ENCODE results near the gene SREBF2.

The SREBF2 gene

DNA sequence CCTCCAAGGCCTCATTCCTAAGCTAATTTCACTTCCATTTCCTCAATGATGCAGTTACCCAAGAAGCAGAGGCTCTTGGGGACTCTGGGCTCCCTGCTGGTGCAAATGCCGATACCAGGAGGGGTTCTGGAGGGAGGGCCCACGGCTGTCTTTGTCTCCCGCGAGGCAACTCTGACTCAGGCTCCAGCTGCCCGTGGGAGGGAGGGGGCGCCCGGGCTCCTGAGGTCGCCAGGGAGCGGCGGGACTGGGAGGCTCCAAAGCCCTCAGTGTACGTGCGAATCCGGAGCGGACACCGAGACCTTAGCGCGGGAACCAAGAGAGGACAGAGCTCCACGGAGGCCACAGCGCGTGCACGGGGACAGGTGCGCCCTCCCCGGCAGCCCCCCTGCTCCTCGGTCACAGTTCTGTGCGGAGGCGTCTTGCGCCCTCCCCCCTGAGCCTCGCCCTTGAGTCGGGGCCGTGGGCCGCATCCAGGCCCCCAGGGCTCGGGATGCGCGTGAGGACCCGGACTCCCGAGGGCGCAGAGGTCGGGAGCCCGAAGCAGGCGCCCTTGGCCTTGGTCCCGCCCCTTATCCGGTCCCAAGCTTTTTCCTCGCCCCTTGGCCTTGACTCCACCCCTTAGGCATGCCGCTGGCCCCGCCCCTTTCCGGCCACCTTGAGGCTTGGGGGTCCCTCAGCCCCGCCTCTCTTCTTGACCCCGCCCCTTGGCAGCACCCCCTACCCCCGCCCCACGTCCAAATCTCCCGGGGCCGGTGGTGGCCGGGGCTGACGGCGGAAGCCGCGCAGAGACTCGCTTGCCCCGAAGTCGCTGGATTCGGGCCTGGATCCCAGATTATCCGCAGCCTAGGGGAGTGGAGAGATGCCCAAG, 86.7 kb downstream of the SREBF2 start:
- DNase-seq (ENCODE audit: low read depth in 2 of 3, low spot score in 1 of 3): no peak

DNA sequence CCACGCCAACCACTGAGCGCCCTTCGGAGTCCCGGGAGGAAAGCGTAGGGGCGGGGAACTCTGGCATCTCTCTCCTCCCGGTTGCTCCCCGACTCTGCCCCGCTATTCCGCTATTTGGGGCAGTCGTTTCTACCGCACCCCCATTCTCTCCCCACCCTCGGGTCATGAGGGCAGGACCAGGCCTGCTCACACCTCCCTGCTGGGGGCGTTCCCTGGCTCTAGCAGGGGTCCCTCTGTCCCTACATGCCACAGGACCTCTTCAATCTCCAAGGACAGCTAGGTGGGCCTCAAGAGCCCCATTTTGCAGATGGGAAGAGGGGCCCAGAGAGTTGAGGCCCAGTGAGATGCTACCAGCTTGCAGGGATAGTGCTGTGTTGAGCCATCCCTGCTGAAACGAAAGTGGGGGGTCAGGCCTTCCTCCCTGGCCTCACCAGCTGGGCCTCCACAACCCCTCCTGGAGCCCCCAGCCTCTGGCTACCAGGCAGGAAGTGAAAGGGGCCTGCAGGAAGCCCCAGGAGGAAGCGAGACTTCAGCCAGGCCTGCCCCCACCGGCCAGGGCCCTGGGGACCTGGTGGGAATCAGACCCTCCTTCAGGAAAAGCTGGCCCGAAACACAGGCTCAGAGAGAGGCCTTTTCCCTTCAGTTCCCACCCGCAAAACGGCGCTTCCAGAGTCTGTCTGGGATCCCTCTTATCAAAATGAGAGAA, 87.5 kb downstream of the SREBF2 start:
- DNase-seq (ENCODE audit: low read depth in 2 of 3, low spot score in 1 of 3): no peak

DNA sequence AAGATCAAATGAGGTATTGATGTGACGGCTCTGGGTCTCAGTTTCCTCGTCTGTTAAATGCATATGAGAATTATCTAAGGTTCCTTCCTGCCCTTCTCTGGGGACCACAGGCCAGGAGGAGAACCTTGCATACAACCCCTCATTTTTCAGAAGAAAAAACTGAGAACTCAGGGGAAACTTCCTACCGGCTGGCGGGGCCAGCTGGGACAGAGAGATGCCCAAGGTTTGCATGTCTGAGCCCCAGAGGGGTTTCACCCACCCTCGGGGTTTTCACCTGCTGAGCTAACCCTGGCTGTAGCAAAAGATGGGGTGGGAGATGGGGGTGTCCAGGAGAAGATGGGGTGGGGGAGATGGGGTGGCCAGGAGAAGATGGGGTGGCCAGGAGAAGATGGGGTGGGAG, 89.4 kb downstream of the SREBF2 start:
- no peak for DNase-seq (ENCODE audit: low read depth in 2 of 3, low spot score in 1 of 3)

DNA sequence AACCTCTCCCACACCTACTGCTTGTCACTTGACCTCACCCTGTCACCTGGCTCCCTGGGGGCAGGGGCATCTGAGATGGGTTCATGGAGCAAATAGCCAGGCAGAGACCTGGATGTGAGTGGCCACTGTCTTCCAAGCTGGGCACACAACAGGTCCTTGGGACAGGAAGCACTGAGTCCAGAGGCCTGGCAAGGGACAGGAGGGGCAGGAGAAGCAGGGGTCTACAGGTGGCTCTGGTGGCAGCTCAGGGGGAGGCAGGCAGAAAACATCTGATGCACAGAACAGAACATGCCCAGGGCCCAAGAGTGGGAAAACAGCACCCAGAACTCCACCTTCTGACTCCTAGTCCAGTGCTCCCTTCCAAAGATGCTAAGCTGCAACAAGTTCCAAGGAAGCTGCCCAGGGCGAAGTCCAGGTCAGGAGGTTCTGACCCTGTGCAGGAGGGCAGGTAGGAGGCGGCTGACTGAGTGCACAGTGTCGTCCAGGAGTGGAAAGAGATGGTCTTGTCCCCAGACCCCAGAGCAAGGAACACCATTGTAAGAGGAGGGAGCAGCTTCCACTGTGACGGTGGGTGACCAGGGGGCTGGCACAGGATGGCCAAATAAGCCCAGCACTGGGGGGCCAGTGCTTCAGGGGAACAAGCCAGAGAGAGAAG, 90.2 kb downstream of the SREBF2 start:
- no peak for DNase-seq (ENCODE audit: low read depth in 2 of 3, low spot score in 1 of 3)

DNA sequence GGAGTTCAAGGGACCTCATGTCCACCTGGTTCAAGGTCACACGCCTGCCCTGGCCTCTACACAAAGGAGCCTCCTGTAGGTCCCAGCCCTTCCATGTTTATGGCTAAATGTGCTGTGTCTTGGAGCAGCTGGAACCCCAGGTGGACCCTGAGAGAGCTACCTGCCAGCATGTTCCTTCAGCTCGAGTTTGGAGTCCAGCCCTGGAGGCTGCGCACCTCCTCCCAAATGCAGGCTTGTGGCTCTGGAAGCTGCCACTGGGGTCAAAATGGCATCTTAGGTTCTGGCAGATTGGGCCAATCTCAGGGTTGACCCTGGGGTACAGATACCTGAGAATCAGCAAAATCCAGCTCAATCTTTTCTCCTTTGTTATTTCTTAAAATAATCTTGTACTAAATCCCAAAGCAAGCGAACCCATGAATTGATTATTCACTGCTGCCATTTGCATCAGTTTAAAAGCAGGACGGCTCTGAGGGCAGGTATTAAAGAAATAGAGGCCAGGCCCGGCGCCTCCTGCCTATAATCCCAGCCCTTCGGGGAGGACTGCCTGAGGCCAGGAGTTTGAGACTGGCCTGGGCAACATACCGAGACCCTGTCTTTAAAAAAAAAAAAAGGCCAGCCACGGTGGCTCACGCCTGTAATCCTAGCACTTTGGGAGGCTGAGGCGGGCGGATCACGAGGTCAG, 90.8 kb downstream of the SREBF2 start:
- no peak for DNase-seq (ENCODE audit: low read depth in 2 of 3, low spot score in 1 of 3)

DNA sequence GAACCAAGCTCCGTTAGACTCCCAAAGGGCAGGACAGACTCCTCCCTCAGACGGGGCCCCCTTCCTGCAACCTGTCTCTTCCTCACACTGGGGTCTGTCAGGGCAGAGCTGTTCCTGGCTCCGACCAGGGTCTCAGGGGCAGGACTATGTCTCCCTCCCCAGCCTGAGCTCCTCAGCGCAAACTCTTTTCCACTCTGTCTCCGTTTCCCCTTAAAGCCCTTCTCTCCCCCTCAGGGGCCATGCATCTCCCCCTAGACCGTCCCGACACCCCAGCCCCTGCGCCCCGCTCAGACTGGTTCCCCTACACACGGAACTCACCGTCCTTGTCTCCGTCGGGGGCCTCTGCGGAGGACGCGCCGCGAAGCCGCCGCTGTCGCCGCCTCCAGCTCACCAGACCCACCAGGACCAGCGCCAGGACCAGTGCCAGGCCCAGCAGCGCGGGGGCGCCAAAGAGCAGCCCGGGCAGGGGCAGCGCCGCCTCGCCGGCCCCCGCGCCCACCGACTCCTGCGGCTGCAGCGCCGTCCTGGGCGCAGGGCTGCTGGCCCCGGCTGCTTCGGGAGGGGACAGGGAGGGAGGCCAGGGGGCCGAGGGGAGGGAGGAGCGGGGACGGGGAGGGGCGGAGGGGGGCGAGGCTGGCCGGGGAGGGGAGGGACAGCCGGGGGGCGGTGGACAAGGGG, 93.0 kb downstream of the SREBF2 start:
- DNase-seq (ENCODE audit: low read depth in 2 of 3, low spot score in 1 of 3): peak; percentile 51 to 69 (median 69)

DNA sequence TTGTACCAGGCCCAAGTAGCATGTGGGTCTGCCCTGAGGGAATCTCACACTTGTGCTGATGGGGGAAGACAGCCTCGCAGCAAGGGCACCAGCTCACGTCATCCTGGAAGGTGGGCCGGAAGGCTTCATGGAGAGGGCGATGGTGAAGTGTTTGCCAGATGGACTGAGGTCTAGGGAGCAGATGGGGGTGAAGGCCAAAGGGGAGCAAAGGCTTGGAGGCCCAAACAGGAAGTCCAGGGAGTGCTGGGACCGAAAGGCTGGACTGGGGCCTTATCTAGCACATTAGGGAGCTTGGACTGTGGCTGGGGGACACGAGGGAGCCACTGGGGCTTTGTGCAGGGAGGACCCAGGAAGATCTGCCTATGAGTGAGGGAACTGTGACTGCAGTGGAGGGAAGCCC, 94.9 kb downstream of the SREBF2 start:
- no peak for DNase-seq (ENCODE audit: low read depth in 2 of 3, low spot score in 1 of 3)

DNA sequence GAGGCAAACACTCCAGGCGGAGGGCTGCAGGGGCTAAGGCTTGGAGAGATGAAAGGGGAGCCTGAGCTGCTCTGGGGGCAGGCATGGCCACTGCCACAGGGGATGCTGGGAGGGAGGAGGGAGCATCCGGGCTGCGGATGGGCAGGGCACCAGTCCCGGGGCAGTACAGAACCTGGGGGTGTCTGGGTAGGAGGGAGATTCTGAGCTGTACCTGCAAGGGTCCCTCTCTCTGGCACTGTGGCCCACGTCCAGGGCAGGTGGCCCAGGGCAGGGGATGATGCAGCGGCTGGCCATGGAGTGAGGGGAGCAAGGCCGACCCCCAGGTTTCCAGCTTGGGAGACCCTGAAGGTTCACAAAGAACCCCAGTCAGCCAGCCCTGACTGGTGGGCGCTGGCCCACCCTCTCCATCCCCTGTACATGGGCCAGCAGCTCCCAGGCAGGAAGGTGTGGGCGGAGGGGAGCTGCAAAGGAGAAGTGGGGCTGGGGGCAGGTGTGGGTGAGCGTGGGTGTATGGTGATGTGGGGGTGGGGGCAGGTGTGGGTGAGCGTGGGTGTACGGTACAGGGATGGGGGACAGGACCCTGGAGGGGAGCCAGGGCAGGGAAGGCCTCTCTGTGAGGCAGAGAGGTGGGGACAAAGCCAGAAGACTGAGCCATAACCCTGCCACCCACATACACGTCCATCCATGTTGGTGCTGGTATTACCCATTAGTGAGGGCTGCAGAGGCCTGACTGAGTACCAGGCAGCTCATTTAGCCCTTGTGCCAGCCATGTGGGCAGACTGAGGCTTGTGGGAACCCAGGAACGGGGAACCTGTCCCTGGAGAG, 95.9 kb downstream of the SREBF2 start:
- DNase-seq (ENCODE audit: low read depth in 2 of 3, low spot score in 1 of 3): no peak

DNA sequence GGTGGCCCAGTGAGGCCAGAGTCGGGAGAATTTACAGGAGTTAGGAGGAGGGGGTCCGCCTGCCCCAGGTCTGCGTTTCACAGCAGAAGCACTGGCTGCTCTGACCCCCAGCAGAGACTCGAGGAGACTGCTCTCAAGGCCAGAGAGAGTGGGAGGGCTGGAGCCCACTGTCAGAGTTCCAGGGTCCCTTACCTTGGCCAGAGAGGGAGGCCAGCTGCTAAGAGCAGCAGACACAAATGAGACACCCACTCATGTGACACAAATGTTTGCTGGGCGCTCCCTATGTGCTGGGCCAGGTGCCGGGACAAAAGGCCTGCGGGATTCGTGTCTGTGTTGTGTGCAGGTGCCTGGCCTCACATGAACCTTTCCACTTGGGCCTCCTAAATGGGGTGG, 96.5 kb downstream of the SREBF2 start:
- no peak for DNase-seq (ENCODE audit: low read depth in 2 of 3, low spot score in 1 of 3)

DNA sequence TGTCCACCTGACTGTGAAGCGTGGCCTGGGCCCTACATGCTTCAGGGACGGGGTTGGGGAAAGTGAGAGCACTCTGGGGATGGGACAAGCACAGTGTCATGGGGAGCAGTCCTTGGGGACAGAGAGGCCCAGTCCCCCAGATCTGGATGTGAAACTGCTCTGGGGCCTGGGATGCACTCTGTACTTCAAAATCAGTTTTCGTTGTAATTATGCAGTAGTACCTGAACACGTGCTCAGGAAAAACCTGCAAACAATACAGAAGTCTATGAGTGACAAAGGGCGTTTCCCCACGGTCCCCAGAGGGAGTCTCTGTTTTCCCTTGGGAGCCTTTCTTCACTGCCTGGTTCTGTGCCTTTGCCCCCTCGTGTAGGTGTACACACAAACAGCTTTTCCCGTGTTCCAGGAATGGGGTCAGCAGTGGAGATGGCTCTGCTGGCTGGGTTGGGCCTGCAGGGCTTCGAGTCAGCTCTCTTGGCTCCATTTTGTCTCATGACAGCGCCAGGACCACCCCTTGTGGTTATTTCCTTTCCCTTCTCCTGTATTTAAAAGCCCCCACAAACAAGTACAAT, 98.9 kb downstream of the SREBF2 start:
- no peak for DNase-seq (ENCODE audit: low read depth in 2 of 3, low spot score in 1 of 3)

DNA sequence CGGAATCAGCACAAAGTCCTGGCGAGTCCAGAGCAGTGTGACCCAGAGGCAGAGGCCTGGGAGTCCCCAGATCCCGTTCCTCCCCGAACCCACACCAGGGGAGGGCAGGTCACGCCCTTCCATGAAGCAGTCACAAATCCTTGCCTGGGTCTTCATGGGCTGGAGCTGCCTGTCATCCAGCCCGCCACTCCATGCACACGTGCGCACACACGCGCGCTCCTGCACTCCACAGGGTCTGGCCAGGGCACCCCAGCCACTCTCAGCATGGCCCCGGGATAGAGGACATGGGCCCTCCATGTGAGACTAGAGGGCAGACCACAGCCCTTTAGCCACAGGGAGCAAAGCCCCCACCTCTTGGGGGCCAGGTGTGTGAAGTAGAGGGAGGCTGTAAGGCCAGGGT, 99.4 kb downstream of the SREBF2 start:
- no peak for DNase-seq (ENCODE audit: low read depth in 2 of 3, low spot score in 1 of 3)

DNA sequence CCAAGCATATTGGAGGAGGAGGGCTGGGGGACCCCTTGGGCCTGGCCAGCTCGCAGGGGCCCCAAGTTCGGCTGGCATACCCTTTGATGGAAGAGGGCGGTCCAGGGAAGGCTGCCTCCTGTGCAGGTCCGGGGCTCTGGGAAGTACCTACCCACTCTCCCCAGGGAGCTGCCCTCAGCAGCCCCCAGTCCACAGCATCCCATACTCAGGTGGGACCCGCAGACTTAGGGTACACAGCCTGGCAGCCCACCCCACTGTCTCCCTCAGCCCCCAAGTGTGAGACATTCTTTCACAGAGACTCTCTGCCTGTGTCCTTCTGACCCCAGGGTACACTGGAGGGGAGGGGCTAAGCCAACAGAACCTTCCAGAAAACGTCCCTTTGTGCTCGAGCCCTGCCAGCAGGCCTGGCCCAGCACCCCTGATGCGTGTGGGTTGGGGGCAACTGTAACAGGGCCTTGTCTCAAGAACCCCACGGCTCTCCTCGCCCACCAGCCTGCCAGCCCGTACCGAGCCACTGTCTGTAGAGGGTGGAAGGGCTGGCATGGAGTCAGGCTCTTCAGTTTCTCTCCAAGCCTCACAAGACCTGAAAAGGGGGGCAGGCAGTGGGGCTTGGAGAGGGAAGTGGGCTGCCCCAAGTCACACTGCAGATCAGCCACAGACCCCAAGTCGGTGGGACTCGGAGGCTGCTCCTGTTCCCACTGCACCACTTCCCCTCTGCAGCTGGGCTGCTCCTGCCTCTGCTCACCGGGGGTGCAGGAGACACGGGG, 100.7 kb downstream of the SREBF2 start:
- no peak for DNase-seq (ENCODE audit: low read depth in 2 of 3, low spot score in 1 of 3)

DNA sequence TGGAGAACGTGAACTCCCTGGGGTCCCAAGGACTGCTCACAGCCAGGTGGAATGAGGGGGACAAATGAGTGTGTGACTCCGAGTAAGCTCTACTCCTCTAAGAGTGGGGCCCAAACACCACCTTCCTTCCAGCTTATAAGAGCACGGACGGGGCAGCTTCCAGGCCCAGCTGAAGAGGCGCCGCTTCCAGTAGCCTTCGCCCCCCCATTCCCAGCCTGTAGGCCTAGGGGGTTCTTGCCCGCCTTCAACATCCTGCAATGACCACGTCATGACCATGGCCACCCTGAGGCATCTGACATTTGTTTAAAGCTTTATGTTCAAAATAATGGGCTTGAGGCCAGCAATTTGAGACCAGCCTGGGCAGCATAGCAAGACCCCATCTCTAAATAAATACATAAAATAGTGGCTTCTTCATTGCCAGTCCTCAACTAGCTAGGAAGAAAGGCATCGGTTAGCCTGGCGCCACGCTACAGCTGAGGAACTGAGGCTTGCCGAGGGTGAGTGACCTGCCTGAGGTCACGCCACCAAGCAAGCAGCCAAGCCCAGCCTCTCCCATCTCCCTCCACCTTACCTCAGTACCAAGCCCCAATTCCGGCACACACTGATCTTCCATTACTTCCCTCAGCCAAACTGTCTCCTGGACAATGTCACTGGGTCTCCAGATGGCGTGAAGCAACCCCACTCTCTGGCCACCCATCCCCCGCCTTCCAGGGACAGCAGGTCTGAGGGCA, 101.5 kb downstream of the SREBF2 start:
- no peak for DNase-seq (ENCODE audit: low read depth in 2 of 3, low spot score in 1 of 3)

DNA sequence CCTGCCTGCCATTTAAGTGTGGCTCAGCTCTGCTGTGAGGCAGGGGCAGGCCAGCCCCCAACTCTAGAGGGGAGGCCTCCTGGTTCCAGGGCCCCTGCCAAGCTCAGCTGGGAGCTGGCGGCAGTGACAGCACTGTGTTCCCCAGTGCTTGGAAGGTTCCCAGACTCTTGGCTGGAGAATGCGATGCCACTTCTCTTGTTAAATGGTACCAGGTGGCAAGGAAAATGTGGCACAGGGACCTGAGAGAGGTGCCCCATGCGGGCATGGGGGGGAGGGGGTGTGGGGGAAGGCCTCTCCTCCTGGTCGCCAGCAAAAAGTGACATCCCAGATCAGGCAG, 102.1 kb downstream of the SREBF2 start:
- DNase-seq (ENCODE audit: low read depth in 2 of 3, low spot score in 1 of 3): no peak

DNA sequence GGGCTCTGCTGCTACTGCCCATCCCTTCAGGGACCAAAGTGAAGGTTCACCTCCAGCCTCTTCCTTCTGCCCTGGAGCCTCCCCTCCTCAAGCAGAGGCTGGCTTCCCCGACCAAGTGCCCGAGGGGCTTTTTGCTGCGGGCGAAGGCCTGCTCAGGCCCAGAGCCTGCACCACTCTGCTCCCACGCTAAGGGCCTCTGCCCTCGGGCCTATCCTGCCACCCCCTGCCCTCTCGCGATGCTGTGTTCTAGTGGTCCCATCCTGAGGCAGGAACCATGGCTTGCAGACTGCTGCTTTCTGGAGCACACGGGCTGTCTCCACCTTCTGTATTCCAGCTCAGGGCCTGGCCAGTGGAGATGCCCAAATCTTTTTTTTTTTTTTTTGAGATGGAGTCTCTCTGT, 102.6 kb downstream of the SREBF2 start:
- DNase-seq (ENCODE audit: low read depth in 2 of 3, low spot score in 1 of 3): no peak

DNA sequence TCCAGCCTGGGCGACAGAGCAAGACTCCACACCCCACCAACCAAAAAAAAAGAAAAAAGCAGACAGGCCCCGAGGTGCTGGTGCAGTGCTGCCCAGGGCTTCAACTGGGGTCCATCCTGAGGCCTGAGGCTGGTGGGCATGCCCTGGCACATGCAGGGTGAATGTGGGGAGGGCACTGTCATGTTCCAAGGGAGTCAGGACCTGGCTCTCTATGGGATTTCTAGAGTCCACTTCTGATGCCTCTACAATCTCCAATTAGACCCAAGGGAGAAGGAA, 103.9 kb downstream of the SREBF2 start:
- no peak for DNase-seq (ENCODE audit: low read depth in 2 of 3, low spot score in 1 of 3)

DNA sequence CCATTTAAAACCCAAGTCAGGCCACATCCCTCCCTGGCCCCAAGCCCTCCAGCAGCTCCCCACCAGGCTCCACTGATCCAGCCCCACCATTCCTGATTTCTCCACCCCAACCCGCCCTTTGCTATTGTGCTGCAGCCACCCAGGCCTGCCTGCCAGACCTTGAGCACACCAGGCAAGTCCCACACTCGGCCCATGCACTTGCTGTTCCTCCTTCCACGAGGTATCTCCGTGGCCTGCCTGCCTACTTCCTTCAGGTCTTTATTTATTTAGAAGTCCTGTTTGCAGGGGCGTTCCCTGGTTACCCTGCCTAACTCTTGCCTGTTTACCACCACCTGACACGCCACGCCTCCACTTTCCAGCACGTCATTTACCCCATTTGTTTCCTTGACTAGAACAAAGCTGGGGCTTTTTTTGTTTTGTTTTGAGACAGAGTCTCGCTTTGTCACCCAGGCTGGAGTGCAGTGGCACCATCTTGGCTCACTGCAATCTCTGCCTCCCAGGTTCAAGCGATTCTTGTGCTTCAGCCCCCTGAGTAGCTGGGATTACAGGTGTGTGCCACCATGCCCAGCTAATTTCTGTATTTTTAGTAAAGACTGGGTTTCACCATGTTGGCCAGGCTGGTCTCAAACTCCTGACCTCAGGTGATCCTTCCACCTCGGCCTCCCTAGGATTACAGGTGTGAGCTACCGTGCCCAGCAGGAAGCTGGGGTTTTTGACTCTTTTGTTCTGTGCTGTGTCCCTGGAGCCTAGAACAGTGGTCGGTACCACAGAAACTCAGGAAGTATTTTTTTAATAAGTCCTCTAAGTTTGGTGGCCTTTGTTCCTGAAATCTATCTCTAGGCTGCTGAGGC, 107.3 kb downstream of the SREBF2 start:
- DNase-seq (ENCODE audit: low read depth in 2 of 3, low spot score in 1 of 3): peak; percentile 91 to 95 (median 94)
